ENCODE results near the gene LYZ. TPM values are rescaled to one million over a fixed set of nuclear protein-coding genes. Genes with fewer than 3 reads are reported as not detected.

LYZ gene
- total RNA-seq, 1 experiment from 2014 or later: 1.3 TPM

GRCh38 chr12:69342421-69342820 lies 5.8 kb upstream of the LYZ start:
- ChIA-PET CTCF (no interaction called here), RAD21 (ENCODE audit: low non-redundant PET in 1 of 2, low total read pairs in 2 of 2, uncharacterized antibody in 2 of 2, unreplicated experiment in 2 of 2) (no interaction called here), POLR2A (no interaction called here)
- Histone ChIP-seq H3K4me3 (replicated peaks in 1 of 2; ENCODE audit: low read depth in 1 of 2, low read length in 2 of 2) (no peak overlapping the region), H3K9me3 (ENCODE audit: control insufficient read depth in 1 of 2, insufficient read depth in 1 of 2, low read depth in 1 of 2, low read length in 2 of 2) (no peaks in the 10 kb centered on the region), H3K27me3 (ENCODE audit: insufficient read depth, low read length) (no peaks in the 10 kb centered on the region), H3K9me2 (ENCODE audit: insufficient read depth) (no peaks in the 10 kb centered on the region), H3K9ac (ENCODE audit: low read length) (no peak overlapping the region), H3K27ac (ENCODE audit: low read depth, low read length) (no peak overlapping the region), H3K79me2 (ENCODE audit: insufficient read depth, low read length) (no peaks in the 10 kb centered on the region), H2AFZ (ENCODE audit: low read depth, low read length, poor library complexity, severe bottlenecking) (no peak overlapping the region), H4K20me1 (ENCODE audit: insufficient read depth) (no peaks in the 10 kb centered on the region), H3K4me1 (ENCODE audit: control insufficient read depth in 1 of 2, insufficient read depth in 2 of 2, low read length in 2 of 2) (no peaks in the 10 kb centered on the region), H3K36me3 (ENCODE audit: control insufficient read depth in 1 of 2, insufficient read depth in 2 of 2, low read length in 2 of 2) (no peaks in the 10 kb centered on the region), H3K4me2 (ENCODE audit: low read length) (no peak overlapping the region)
- ATAC-seq: no peak
- no TSS peak for BruUV-seq (replicated peaks)
- no peak for TF ChIP-seq CBX3 (IDR thresholded peaks at IDR 0.05; ENCODE audit: low read depth)
- TF ChIP-seq POLR2AphosphoS5 (IDR thresholded peaks at IDR 0.05; ENCODE audit: low read depth, low read length): no peak
- no peak for TF ChIP-seq SIN3A (IDR thresholded peaks at IDR 0.05; ENCODE audit: low read depth)
- no peak for TF ChIP-seq MAX (IDR thresholded peaks at IDR 0.05)
- TF ChIP-seq ATF3 (IDR thresholded peaks at IDR 0.05): no peak
- TF ChIP-seq EZH2 (IDR thresholded peaks at IDR 0.05): no peak
- TF ChIP-seq YY1 (IDR thresholded peaks at IDR 0.05; ENCODE audit: extremely low read depth, insufficient replicate concordance, low read depth, low read length): no peak
- TF ChIP-seq RAD21 (IDR thresholded peaks at IDR 0.05; ENCODE audit: low read depth): no peak
- TF ChIP-seq FOSL1 (IDR thresholded peaks at IDR 0.05; ENCODE audit: low read depth): no peak
- no peak for TF ChIP-seq CEBPB (IDR thresholded peaks at IDR 0.05; ENCODE audit: low read depth)
- TF ChIP-seq ZNF274 (IDR thresholded peaks at IDR 0.05; ENCODE audit: low read depth, low read length): no peak
- no peak for TF ChIP-seq ZBTB33 (IDR thresholded peaks at IDR 0.05; ENCODE audit: extremely low read depth, insufficient replicate concordance, low read length)
- DNase-seq (ENCODE audit: low read depth, low spot score): no peak
- intact Hi-C loops (cut with micrococcal nuclease): no loop called here
